T follicular helper cell (primary cell): ENCODE data around the gene CASQ2.

Source experiments
- DNase-seq: peaks from one replicate; pipeline ENCODE4 v3.0.0-alpha.2; 2020; ENCODE audit warnings: low read depth

Gene CASQ2

GRCh38 chr1:115727706-115728249, 40.7 kb downstream of the CASQ2 start:
- no peak for DNase-seq

GRCh38 chr1:115726570-115726969, 41.9 kb downstream of the CASQ2 start:
- DNase-seq = no peak

- DNase-seq = no peak
Observed at GRCh38 chr1:115726161-115726560, 42.4 kb downstream of the CASQ2 start.

- DNase-seq = no peak
Observed at GRCh38 chr1:115725600-115725999, 42.9 kb downstream of the CASQ2 start.

GRCh38 chr1:115723756-115724155, 44.8 kb downstream of the CASQ2 start:
- no peak for DNase-seq

- DNase-seq = no peak
Observed at GRCh38 chr1:115722221-115722620, 46.3 kb downstream of the CASQ2 start.

- no peak for DNase-seq
Observed at GRCh38 chr1:115719285-115719684, 49.2 kb downstream of the CASQ2 start.

- no peak for DNase-seq
Observed at GRCh38 chr1:115718011-115718754, 50.3 kb downstream of the CASQ2 start.

GRCh38 chr1:115717541-115717940, 51.0 kb downstream of the CASQ2 start:
- DNase-seq = no peak

- no peak for DNase-seq
Observed at GRCh38 chr1:115714572-115715141, 53.9 kb downstream of the CASQ2 start.

- DNase-seq = no peak
Observed at GRCh38 chr1:115713906-115714305, 54.6 kb downstream of the CASQ2 start.

GRCh38 chr1:115712911-115713609, 55.5 kb downstream of the CASQ2 start:
- DNase-seq = no peak

GRCh38 chr1:115710859-115711624, 57.5 kb downstream of the CASQ2 start:
- no peak for DNase-seq

GRCh38 chr1:115706587-115707425, 61.7 kb downstream of the CASQ2 start:
- no peak for DNase-seq

GRCh38 chr1:115705963-115706362, 62.6 kb downstream of the CASQ2 start:
- no peak for DNase-seq

- DNase-seq = no peak
Observed at GRCh38 chr1:115705085-115705951, 63.2 kb downstream of the CASQ2 start.

- no peak for DNase-seq
Observed at GRCh38 chr1:115702959-115703358, 65.6 kb downstream of the CASQ2 start.

GRCh38 chr1:115701090-115701489, 67.4 kb downstream of the CASQ2 start:
- DNase-seq = no peak

- no peak for DNase-seq
Observed at GRCh38 chr1:115697619-115698018, 70.9 kb downstream of the CASQ2 start.

GRCh38 chr1:115694805-115695204, 73.7 kb downstream of the CASQ2 start:
- DNase-seq = no peak
